GM21390 (cell line): ENCODE data around the gene FANCC.

Source experiments
- ATAC-seq: cut with Tn5 transposase; IDR thresholded peaks from one replicate; pipeline ENCODE4 v1.9.1; 2021; ENCODE audit not compliant: unreplicated experiment

Gene FANCC

DNA sequence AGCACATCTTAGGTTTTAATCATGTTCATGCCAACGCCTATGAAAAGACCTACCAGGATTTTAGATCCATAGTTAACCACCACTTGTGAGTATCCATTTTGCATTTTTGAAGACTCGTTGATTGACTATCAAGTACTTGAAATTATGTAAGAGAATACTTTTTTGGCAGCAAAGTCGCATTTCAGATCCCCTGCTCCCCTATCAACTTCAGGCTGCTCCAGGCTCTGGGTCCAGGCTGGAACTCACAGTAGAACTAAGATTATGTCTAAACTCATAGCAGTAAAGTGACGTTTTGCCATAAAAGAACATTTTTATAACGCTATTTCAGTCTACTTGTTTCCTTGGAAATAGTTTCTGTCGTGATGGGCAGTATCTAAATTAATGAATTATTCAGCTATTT lies 267.7 kb downstream of the FANCC start:
- no peak for ATAC-seq
